Measurements from ENCODE around the gene YPEL2. TPM values are rescaled to one million over a fixed set of nuclear protein-coding genes. Genes with fewer than 3 reads are reported as not detected.

Gene YPEL2
- total RNA-seq, 2 experiments from 2014 or later: 0.88 to 3.1 TPM

DNA sequence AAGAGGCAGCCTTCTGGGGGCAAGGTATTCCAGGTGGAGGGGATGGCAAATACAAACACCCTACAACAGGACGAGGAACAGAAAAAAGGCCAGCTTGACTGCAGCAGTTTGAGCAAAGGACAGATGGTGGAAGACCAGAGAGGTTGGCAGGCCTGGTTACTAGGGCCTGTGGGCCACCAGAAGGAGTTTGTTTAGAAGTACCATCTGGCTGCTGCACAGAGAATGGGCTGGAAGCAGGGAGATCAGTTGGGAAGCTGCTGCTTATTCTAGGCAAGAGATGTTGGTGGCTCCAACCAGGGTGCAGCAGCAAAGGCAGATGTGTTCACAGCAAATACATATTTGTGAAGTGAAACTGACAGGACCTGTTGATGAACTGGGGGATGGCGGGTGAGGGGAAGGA lies 2.9 kb upstream of the YPEL2 start:
- ChIA-PET POLR2A (interaction anchor here (1.6 kb wide), 1 partner anchor 15 kb away, joined by 7 read pairs; no protein-coding TSS in a partner anchor), CTCF (ENCODE audit: unreplicated experiment) (interaction anchor here (0.6 kb wide), 1 partner anchor 27 kb away, joined by 4 read pairs; no protein-coding TSS in a partner anchor)
- H3K79me2 ChIP-seq (ENCODE audit: insufficient read depth, low read depth, low read length): no peaks in the 10 kb centered on the region
- no peak overlapping the region for H2AFZ ChIP-seq (ENCODE audit: low read length)
- peaks cover 25% of the 10 kb centered on the region for H3K4me1 ChIP-seq (ENCODE audit: insufficient read depth, low read length, poor library complexity, severe bottlenecking)
- DNase-seq (ENCODE audit: low spot score): no peak
- H3K9me2 ChIP-seq (ENCODE audit: insufficient read depth, low read length): no peaks in the 10 kb centered on the region
- no peak overlapping the region for H3K4me3 ChIP-seq (ENCODE audit: low read depth, low read length, poor library complexity, severe bottlenecking)
- H3K4me2 ChIP-seq (ENCODE audit: low read length): no peak overlapping the region
- H4K20me1 ChIP-seq (ENCODE audit: insufficient read depth, low read length): no peaks in the 10 kb centered on the region
- H3K9me3 ChIP-seq (ENCODE audit: low read length): no peaks in the 10 kb centered on the region
- H3K36me3 ChIP-seq (ENCODE audit: insufficient read depth, low read length): no peaks in the 10 kb centered on the region
- BruUV-seq (replicated peaks): no TSS peak
- intact Hi-C loops (cut with micrococcal nuclease; ENCODE audit: unreplicated experiment): no loop called here
- no peak for TF ChIP-seq EZH2phosphoT487 (IDR thresholded peaks at IDR 0.05; ENCODE audit: borderline replicate concordance, low read depth, low read length)
- TF ChIP-seq, protein P1, sequence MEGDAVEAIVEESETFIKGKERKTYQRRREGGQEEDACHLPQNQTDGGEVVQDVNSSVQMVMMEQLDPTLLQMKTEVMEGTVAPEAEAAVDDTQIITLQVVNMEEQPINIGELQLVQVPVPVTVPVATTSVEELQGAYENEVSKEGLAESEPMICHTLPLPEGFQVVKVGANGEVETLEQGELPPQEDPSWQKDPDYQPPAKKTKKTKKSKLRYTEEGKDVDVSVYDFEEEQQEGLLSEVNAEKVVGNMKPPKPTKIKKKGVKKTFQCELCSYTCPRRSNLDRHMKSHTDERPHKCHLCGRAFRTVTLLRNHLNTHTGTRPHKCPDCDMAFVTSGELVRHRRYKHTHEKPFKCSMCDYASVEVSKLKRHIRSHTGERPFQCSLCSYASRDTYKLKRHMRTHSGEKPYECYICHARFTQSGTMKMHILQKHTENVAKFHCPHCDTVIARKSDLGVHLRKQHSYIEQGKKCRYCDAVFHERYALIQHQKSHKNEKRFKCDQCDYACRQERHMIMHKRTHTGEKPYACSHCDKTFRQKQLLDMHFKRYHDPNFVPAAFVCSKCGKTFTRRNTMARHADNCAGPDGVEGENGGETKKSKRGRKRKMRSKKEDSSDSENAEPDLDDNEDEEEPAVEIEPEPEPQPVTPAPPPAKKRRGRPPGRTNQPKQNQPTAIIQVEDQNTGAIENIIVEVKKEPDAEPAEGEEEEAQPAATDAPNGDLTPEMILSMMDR (conservative IDR thresholded peaks at IDR 0.05; ENCODE audit: low read length): no peak
- H3K27ac ChIP-seq (ENCODE audit: low read depth, low read length, poor library complexity, severe bottlenecking): no peak overlapping the region

DNA sequence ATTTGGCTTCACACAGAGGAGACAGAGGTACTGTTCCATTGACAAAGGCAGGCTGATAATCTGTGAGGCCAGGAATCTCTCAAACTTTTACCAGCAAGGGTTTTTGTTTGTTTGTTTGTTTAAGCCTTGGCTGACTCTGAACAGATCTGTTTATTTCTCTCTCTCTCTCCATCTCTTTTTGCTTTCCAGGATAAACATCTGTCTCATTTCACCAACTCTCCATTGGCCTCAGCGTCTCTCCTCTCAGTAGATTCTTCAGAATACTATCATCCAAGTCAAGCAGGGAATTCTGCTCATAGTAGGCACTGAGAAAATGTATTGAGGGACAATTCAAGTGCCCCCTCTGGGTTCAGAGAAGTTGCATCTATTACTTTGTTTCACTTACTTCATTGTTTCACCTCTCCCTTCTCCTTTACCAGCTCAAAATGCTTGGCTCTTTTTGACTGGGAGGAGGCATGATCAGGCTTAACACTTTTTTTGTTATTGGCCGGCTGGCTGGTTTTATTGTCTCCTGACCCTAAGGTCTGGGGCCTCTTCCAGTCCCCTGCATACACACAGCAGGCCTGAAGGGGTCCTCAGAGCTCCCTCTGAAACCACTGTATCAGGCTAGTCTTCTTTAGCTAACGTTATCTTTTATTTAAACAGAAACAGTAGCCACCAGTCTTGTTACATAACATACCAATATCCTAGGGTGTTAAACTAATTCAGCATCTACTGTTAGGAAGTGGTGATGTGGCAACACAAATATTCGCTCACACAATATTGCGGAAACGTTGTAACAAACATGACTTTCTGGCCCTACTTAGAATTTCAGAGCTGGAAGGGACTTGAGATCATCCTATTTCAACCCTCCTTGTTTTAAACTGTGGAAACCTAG lies 2.0 kb upstream of the YPEL2 start:
- H3K4me1 ChIP-seq (ENCODE audit: insufficient read depth, low read length, poor library complexity, severe bottlenecking): peaks cover 25% of the 10 kb centered on the region
- no peak overlapping the region for H3K4me3 ChIP-seq (ENCODE audit: low read depth, low read length, poor library complexity, severe bottlenecking)
- DNase-seq (ENCODE audit: low spot score): peak; percentile 79
- peak overlapping the region; percentile 37; the same call in 1 of the 2 replicates for H3K4me2 ChIP-seq (ENCODE audit: low read length)
- POLR2A ChIA-PET: interaction anchor here (0.6 to 1.6 kb wide), 7 partner anchors 9 to 1902 kb away, joined by 3 to 7 read pairs (median 4); no protein-coding TSS in a partner anchor
- intact Hi-C loops (cut with micrococcal nuclease; ENCODE audit: unreplicated experiment): loop anchor here (1.0 kb wide), 1 partner anchor 111 kb away; no protein-coding TSS in a partner anchor
- no TSS peak for BruUV-seq (replicated peaks)
- H2AFZ ChIP-seq (ENCODE audit: low read length): peak overlapping the region; percentile 94; the same call in 1 of the 2 replicates
- H3K36me3 ChIP-seq (ENCODE audit: insufficient read depth, low read length): no peaks in the 10 kb centered on the region
- no peaks in the 10 kb centered on the region for H3K9me2 ChIP-seq (ENCODE audit: insufficient read depth, low read length)
- no peaks in the 10 kb centered on the region for H3K79me2 ChIP-seq (ENCODE audit: insufficient read depth, low read depth, low read length)
- no peaks in the 10 kb centered on the region for H3K9me3 ChIP-seq (ENCODE audit: low read length)
- CTCF ChIA-PET (ENCODE audit: unreplicated experiment): interaction anchor here (0.6 to 1.4 kb wide), 7 partner anchors 11 to 115 kb away, joined by 3 to 5 read pairs (median 4); no protein-coding TSS in a partner anchor
- H3K27ac ChIP-seq (ENCODE audit: low read depth, low read length, poor library complexity, severe bottlenecking): peak overlapping the region; percentile 49
- H4K20me1 ChIP-seq (ENCODE audit: insufficient read depth, low read length): no peaks in the 10 kb centered on the region
- TF ChIP-seq, protein P1 (conservative IDR thresholded peaks at IDR 0.05; ENCODE audit: low read length): peak; percentile 96
- no peak for TF ChIP-seq EZH2phosphoT487 (IDR thresholded peaks at IDR 0.05; ENCODE audit: borderline replicate concordance, low read depth, low read length)

Data from OCI-LY7 (cell line).